Stimulated activated CD8-positive, alpha-beta memory T cell treated with anti-CD3 and anti-CD28 coated beads, Interleukin-7, amount 100 ng/mL, for 4 hours (primary cell): Measurements from ENCODE around the gene GPR155.
A peak's percentile ranks its signal among the peaks of the same experiment; 100 is the strongest.
"Not testable (repeated sequence)": the region's sequence is repeated elsewhere in the genome, so short reads cannot be mapped to it uniquely, and the experiment has no call there.

Experiments
- DNase-seq, 2 donors: peaks; one replicate each; pipeline ENCODE4 v3.0.0-alpha.2; 2020; ENCODE audit warnings: low read depth in 2 of 2

The GPR155 gene

GRCh38 chr2:174439950-174440349 is 46.9 kb downstream of the GPR155 start:
- DNase-seq: no peak

- no peak for DNase-seq
Measured at GRCh38 chr2:174439323-174439722, 47.5 kb downstream of the GPR155 start.

GRCh38 chr2:174438146-174438886 is 48.5 kb downstream of the GPR155 start:
- no peak for DNase-seq

GRCh38 chr2:174436351-174436750 is 50.5 kb downstream of the GPR155 start:
- DNase-seq: no peak

GRCh38 chr2:174431902-174432301 is 54.9 kb downstream of the GPR155 start:
- no peak for DNase-seq

- no peak for DNase-seq
Measured at GRCh38 chr2:174430066-174430465, 56.8 kb downstream of the GPR155 start.

- DNase-seq: no peak
Measured at GRCh38 chr2:174428214-174428613, 58.6 kb downstream of the GPR155 start.

- no peak for DNase-seq
Measured at GRCh38 chr2:174412256-174412655, 74.6 kb downstream of the GPR155 start.

- not testable (repeated sequence) for DNase-seq
Measured at GRCh38 chr2:174410039-174410438, 76.8 kb downstream of the GPR155 start.

GRCh38 chr2:174403628-174404027 is 83.2 kb downstream of the GPR155 start:
- DNase-seq: no peak

- DNase-seq: no peak
Measured at GRCh38 chr2:174400853-174401252, 86.0 kb downstream of the GPR155 start.

GRCh38 chr2:174399171-174399570 is 87.7 kb downstream of the GPR155 start:
- DNase-seq: no peak

- DNase-seq: no peak
Measured at GRCh38 chr2:174397773-174398172, 89.1 kb downstream of the GPR155 start.

- no peak for DNase-seq
Measured at GRCh38 chr2:174395969-174396630, 90.7 kb downstream of the GPR155 start.

- DNase-seq: peak; percentile 62 to 66
Measured at GRCh38 chr2:174395284-174395968, 91.4 kb downstream of the GPR155 start, which contains the start of gene SCRN3. Gene SCRN3, plus strand, starts transcription at chr2:174395730. Its CDS starts 2,554 bp downstream, at chr2:174398284.

- DNase-seq: no peak
Measured at GRCh38 chr2:174392706-174393105, 94.1 kb downstream of the GPR155 start.

GRCh38 chr2:174390303-174390702 is 96.5 kb downstream of the GPR155 start:
- DNase-seq: not testable (repeated sequence)

- no peak for DNase-seq
Measured at GRCh38 chr2:174389542-174389941, 97.3 kb downstream of the GPR155 start.

- DNase-seq: not testable (repeated sequence)
Measured at GRCh38 chr2:174388706-174389105, 98.1 kb downstream of the GPR155 start.

GRCh38 chr2:174385201-174385600 is 101.6 kb downstream of the GPR155 start:
- no peak for DNase-seq

GRCh38 chr2:174383796-174384195 is 103.0 kb downstream of the GPR155 start:
- no peak for DNase-seq
